CD4-positive, alpha-beta T cell treated with Interleukin-21 for 1 hour (primary cell): ENCODE data around the gene UROS.

Experiments used
- DNase-seq: peaks from one replicate; pipeline ENCODE4 v3.0.0-alpha.2; 2020

UROS gene

GRCh38 chr10:125828311-125828710 is 5.3 kb upstream of the UROS start:
- no peak for DNase-seq

- no peak for DNase-seq
Observed at GRCh38 chr10:125827133-125827532, 4.1 kb upstream of the UROS start.

- no peak for DNase-seq
Observed at GRCh38 chr10:125824736-125825135, 1.7 kb upstream of the UROS start.

- DNase-seq = peak; percentile 6
Observed at GRCh38 chr10:125823663-125824251, 699 bp upstream of the UROS start.

GRCh38 chr10:125820701-125821100 is 2.4 kb downstream of the UROS start:
- DNase-seq = no peak

GRCh38 chr10:125817337-125817946 is 5.6 kb downstream of the UROS start:
- DNase-seq = no peak

- no peak for DNase-seq
Observed at GRCh38 chr10:125816548-125816947, 6.5 kb downstream of the UROS start.

GRCh38 chr10:125815764-125816163 is 7.3 kb downstream of the UROS start:
- no peak for DNase-seq

- DNase-seq = no peak
Observed at GRCh38 chr10:125812128-125812750, 10.8 kb downstream of the UROS start.

- DNase-seq = no peak
Observed at GRCh38 chr10:125811251-125811650, 11.8 kb downstream of the UROS start.

- DNase-seq = no peak
Observed at GRCh38 chr10:125808047-125808446, 15.0 kb downstream of the UROS start.

- DNase-seq = no peak
Observed at GRCh38 chr10:125802739-125803138, 20.3 kb downstream of the UROS start.

GRCh38 chr10:125802131-125802530 is 20.9 kb downstream of the UROS start:
- no peak for DNase-seq

GRCh38 chr10:125801574-125801973 is 21.5 kb downstream of the UROS start:
- DNase-seq = no peak

GRCh38 chr10:125799451-125800182 is 23.4 kb downstream of the UROS start:
- no peak for DNase-seq

- DNase-seq = no peak
Observed at GRCh38 chr10:125797994-125798662, 24.9 kb downstream of the UROS start.

GRCh38 chr10:125797424-125797823 is 25.6 kb downstream of the UROS start:
- DNase-seq = no peak

GRCh38 chr10:125795637-125796190 is 27.3 kb downstream of the UROS start:
- no peak for DNase-seq

GRCh38 chr10:125795128-125795527 is 27.9 kb downstream of the UROS start:
- no peak for DNase-seq

- no peak for DNase-seq
Observed at GRCh38 chr10:125792342-125793300, 30.4 kb downstream of the UROS start.

- DNase-seq = no peak
Observed at GRCh38 chr10:125788156-125789034, 34.7 kb downstream of the UROS start.
